ENCODE measurements around the gene NRARP. TPM values are rescaled to one million over a fixed set of nuclear protein-coding genes. Genes with fewer than 3 reads are reported as not detected.
A peak's percentile ranks its signal among the peaks of the same experiment; 100 is the strongest.

The NRARP gene
- total and polyA plus RNA-seq, 2 of the 8 experiments (the other 6 are each of a cell fraction or from before 2014, with no cell fraction given): 32.5 to 37.2 TPM

GRCh38 chr9:137294091-137294680, 7.9 kb downstream of the NRARP start:
- DNase-seq (ENCODE audit: low read depth in 1 of 2, low spot score in 2 of 2): peak in 1 of 2 experiments; percentile 58
- CTCF ChIA-PET (ENCODE audit: partially characterized antibody): interaction anchor here (0.7 to 2.7 kb wide), 9 partner anchors 9 to 149 kb away, joined by 3 to 7 read pairs (median 3); no protein-coding TSS in a partner anchor
- peak overlapping the region; percentile 88 for H2BK12ac ChIP-seq (ENCODE audit: low read depth, low read length)
- peak; percentile 52 for TF ChIP-seq SP1 (IDR thresholded peaks at IDR 0.05; ENCODE audit: low read depth, low read length)
- TF ChIP-seq SIX5 (IDR thresholded peaks at IDR 0.05; ENCODE audit: low read depth, low read length): peak; percentile 67
- no peak for TF ChIP-seq RBBP5 (IDR thresholded peaks at IDR 0.05; ENCODE audit: borderline replicate concordance, low read depth, low read length)
- 0 out of 2 replicates have a peak, but pooled peaks have one; percentile 22 for TF ChIP-seq CHD2 (IDR thresholded peaks at IDR 0.05; ENCODE audit: low read length)
- TF ChIP-seq KDM1A (IDR thresholded peaks at IDR 0.05; ENCODE audit: borderline replicate concordance, low read length): peak; percentile 98
- peak; percentile 32; the same call in 1 of the 2 replicates for TF ChIP-seq YY1 (IDR thresholded peaks at IDR 0.05; ENCODE audit: low read depth, low read length)
- peak; percentile 12; the same call in 1 of the 2 replicates for TF ChIP-seq CREB1 (IDR thresholded peaks at IDR 0.05)
- TF ChIP-seq CHD1 (IDR thresholded peaks at IDR 0.05; ENCODE audit: low read depth, low read length): no peak
- TF ChIP-seq MAX (IDR thresholded peaks at IDR 0.05): peak; percentile 5; the same call in 1 of the 2 replicates
- TF ChIP-seq HDAC2 (IDR thresholded peaks at IDR 0.05; ENCODE audit: borderline replicate concordance in 1 of 2, low read depth in 2 of 2, low read length in 2 of 2): peak in 1 of 2 experiments; percentile 92; a peak in 1 of 4 replicates
- peak; percentile 73 for TF ChIP-seq USF2 (IDR thresholded peaks at IDR 0.05; ENCODE audit: low read length)

More at GRCh38 chr9:137294091-137294680, 7.9 kb downstream of the NRARP start:
- no peak overlapping the region for H3K4me3 ChIP-seq (ENCODE audit: extremely low read depth in 1 of 4, insufficient read depth in 2 of 4, low read depth in 3 of 4, low read length in 4 of 4)
- no peak overlapping the region for H3K9ac ChIP-seq (replicated peaks in 1 of 4; ENCODE audit: extremely low read depth in 1 of 4, low read depth in 3 of 4, low read length in 3 of 4)
- H3K56ac ChIP-seq (replicated peaks; ENCODE audit: insufficient read length, low read depth, low read length): no peak overlapping the region
- no peak overlapping the region for H2AFZ ChIP-seq (ENCODE audit: low read length)
- H2BK15ac ChIP-seq (ENCODE audit: low read length): peak overlapping the region; percentile 73; the same call in 1 of the 2 replicates
- H2BK5ac ChIP-seq (ENCODE audit: low read depth, low read length): 0 out of 2 replicates have a peak overlapping the region, but pooled peaks have one; percentile 16
- no peak overlapping the region for H4K8ac ChIP-seq (ENCODE audit: extremely low read depth, insufficient read depth, low read length)
- H3K27ac ChIP-seq (ENCODE audit: low read depth, low read length): no peak overlapping the region
- H4K5ac ChIP-seq (ENCODE audit: insufficient read length, low read depth, low read length): no peak overlapping the region
- H3K36me3 ChIP-seq (ENCODE audit: control insufficient read depth in 2 of 4, insufficient read depth in 4 of 4, low read length in 3 of 4): no peaks in the 10 kb centered on the region
- H2BK120ac ChIP-seq (replicated peaks; ENCODE audit: low read depth, low read length): no peak overlapping the region
- POLR2A ChIA-PET (ENCODE audit: partially characterized antibody): interaction anchor here (1.8 kb wide), 1 partner anchor 17 kb away, joined by 5 read pairs; the partner anchor contains the start of gene TOR4A
- no peak overlapping the region for H3K4ac ChIP-seq (replicated peaks; ENCODE audit: insufficient read length, low read depth, low read length)
- H2BK20ac ChIP-seq (ENCODE audit: low read length): no peak overlapping the region
- FAIRE-seq: peak; percentile 58
- H3K4me1 ChIP-seq (replicated peaks in 1 of 4; ENCODE audit: control insufficient read depth in 3 of 4, insufficient read depth in 4 of 4, low read length in 3 of 4): peaks cover 3 to 24% (median 22%) of the 10 kb centered on the region in 4 experiments
- H4K91ac ChIP-seq (replicated peaks; ENCODE audit: insufficient read length, low read length): no peak overlapping the region
- peaks cover 0 to 24% (median 12%) of the 10 kb centered on the region in 4 experiments; a peak in 5 of 7 replicates for H3K27me3 ChIP-seq (replicated peaks in 1 of 4; ENCODE audit: control insufficient read depth in 3 of 4, extremely low read depth in 1 of 4, insufficient read depth in 3 of 4, low read length in 3 of 4)
- H2AK5ac ChIP-seq (ENCODE audit: low read depth, low read length): peak overlapping the region; percentile 41; the same call in 1 of the 2 replicates
- H3K18ac ChIP-seq (ENCODE audit: extremely low read depth, low read length): no peak overlapping the region
- no peaks in the 10 kb centered on the region for H3K79me1 ChIP-seq (ENCODE audit: low read depth, low read length)
- no peak overlapping the region for H3K23ac ChIP-seq (ENCODE audit: insufficient read length)
- peaks cover 0 to 4% of the 10 kb centered on the region in 2 experiments; a peak in 2 of 4 replicates for H3K9me3 ChIP-seq (ENCODE audit: insufficient read depth in 2 of 2, low read depth in 1 of 2, low read length in 1 of 2)
- WGBS, 2 experiments (ENCODE audit: extremely low coverage in 1 of 2, insufficient coverage in 1 of 2, insufficient read length in 1 of 2, insufficient replicate concordance in 2 of 2, low coverage in 1 of 2, low lambda C conversion rate in 2 of 2, missing lambda C conversion rate in 1 of 2): 76% methylated on average over 11 of the region's 11 CpGs; no CpG with 5 or more reads in 1 of the 2 experiments
- H3K14ac ChIP-seq (ENCODE audit: insufficient read length): no peak overlapping the region
- peaks cover 4% of the 10 kb centered on the region; the same call in 1 of the 2 replicates for H3K23me2 ChIP-seq (ENCODE audit: low read depth, low read length)
- H3K4me2 ChIP-seq (ENCODE audit: insufficient read depth in 1 of 2, low read depth in 2 of 2, low read length in 2 of 2): no peak overlapping the region; a peak in 1 of 4 replicates
- no peaks in the 10 kb centered on the region for H3K79me2 ChIP-seq (ENCODE audit: control insufficient read depth in 1 of 2, insufficient read depth in 2 of 2, low read length in 2 of 2)
- peaks cover 3 to 5% of the 10 kb centered on the region in 2 experiments for H4K20me1 ChIP-seq (replicated peaks in 1 of 2; ENCODE audit: control insufficient read depth in 1 of 2, insufficient read depth in 2 of 2, low read length in 2 of 2)
